Inflammatory macrophage treated with lipopolysaccharide for 1 hour (primary cell): ENCODE measurements around the gene NEK9.
"Not testable (repeated sequence)": the region's sequence is repeated elsewhere in the genome, so short reads cannot be mapped to it uniquely, and the experiment has no call there.

Source experiments
- DNase-seq, 2 donors: peaks; one replicate each; pipeline ENCODE4 v3.0.0-alpha.2; 2020 to 2022

Gene NEK9

DNA sequence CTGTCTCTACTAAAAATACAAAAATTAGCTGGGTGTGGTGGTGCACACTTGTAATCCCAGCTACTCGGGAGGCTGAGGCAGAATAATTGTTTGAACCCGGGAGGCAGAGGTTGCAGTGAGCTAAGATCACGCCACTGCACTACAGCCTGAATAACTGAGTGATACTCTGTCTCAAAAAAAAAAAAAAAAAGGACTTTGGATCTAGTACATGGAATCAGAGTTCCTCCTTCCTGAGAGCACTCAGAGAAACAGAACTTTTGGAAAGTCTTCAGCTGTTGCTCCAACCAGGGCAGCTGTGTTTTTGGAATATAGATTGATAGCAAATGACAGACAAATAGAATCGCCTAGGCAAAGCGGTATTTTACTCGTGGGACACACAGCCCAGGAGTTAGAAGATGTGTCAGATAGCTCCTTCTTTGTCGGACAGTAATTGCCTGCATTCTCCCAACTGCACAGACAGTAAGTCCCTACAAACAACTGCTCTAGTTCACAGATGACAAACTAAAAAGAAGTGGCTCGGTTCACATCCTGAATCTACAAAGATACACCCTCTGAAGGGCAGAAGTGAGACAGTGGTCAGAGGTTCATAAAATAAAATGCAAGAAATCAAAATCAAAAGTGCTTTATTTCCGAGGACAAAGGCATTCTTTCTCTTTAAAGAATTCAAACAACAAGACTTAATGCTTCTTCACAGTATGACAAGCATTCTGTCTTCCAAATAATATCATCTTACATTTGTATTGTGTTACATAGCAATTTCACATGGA is 17.1 kb upstream of the NEK9 start:
- no peak for DNase-seq

DNA sequence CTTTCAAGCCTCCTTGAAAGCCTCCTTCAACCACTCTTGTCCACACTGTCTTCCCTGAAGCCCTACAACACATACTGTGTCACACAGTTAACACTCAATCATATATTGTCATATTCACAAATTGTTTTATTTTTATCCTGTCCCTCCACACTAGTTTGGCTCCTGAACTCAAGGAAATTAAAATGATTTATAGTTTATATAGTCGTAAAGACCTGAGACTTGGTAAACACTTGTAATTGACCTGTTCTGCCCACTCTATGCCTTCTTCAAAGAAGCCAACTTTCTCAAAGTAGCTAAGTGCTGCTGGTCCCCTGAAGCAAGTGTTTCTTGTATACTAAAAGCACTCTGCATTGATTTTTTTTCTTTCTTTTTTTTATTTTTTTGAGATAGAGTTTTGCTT is 15.6 kb upstream of the NEK9 start:
- DNase-seq: no peak

DNA sequence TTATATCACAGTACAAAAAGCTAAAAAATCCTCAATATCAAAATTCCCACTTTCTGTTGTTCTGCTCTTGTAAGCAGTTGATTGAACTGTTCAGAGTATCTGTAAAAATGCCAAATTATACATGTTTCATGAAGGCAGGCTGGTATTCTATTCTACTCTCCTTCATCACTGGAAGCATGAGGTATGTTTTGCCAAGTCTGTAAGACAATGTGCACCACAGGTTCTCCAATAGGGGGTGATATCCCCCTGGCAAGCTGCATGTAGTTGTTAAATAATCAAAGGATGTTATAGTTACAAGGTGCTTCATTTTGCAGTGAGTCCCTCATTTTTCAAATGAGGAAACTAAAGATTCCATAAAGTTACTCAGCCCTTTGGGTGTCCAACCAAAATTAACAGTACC is 15.1 kb upstream of the NEK9 start:
- DNase-seq: no peak

DNA sequence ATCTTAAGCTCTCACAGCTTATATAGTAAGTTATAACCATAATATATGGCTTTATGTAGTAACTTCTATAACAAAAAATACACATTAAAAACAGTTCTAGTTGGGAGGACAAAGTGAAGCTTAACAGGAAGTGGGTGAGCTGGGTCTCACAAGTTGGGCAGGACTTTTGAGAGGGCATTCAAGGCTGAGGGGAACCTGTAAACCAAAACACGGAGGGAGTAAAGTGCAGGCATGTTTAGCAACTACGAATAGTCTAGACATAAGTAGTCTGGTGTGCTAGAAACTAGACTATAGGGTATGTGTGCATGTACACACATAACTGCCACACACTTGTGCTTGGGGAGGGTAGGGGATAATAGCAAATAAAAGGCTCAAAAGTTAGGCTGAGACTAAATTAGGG is 14.2 kb upstream of the NEK9 start:
- no peak for DNase-seq

DNA sequence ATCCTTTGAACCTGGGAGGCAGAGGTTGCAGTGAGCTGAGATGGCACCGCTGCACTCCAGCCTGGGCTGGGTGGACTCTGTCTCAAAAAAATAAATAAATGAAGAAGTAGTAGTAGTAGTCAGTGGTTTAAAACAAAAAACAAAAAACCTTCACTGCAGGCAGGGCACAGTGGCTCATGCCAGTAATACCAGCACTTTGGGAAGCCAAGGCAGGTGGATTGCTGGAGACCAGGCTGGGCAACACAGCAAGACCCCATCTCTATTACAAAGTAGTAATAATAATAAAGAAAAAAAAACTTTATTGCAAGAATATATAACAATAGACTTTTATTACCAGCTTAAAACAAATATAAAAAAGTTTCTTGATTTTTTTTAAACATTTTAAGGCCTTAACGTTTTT is 13.8 kb upstream of the NEK9 start:
- DNase-seq: no peak

DNA sequence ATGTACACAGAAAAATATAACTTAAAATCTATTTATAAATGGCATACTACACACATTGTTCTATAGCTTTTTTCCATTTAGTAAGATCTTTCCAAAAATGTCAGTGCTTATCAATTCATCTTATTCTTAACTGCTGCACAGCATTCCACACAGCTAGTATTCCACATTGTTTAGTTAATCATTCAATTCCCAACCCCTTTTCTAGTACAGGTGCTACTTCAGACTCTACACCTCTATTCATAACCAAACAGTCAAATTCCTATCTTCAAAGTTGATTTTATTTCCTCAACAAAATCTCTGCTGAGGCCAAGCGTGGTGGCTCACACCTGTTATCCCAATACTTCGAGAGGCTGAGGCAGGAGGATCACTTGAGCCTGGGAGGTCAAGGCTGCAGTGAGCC is 12.3 kb upstream of the NEK9 start:
- no peak for DNase-seq

DNA sequence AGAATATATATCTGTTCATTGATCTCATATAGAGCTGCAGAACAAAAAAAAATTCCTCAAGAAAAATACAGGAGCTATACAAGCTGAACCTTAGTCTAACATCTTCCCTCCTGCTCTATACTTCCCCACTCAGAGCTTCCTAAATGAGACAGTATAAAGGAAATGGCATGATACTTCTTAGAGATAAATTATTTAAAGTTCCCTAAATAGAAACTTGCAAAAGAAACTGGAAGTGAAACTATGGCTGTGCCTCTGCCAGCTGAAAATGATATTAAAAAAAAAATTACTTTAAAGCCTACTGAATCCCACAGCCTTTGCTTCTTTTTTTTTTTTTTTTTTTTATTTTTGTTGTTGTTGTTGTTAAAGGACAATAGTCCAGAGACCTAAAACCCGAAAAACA is 11.6 kb upstream of the NEK9 start:
- DNase-seq: peak; percentile 69 to 70

DNA sequence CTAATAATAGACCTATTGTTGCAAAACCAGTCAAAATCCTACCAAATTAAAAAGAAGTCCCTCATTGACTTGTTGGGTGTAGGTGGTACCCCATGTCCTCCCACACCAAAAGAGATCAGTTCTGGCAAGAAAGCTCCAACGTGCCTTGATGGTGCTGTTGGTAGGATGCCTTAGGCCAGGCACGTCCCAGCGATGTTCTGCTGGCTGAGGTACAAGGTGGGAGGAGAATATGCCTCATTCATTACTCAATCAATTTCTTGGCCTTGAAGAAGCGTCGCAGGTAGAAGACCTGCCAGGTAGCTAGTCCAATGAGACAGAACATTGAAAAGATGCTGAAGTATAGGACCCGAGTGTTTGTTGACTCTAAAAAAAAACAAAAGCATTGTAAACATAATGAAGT is 7.8 kb upstream of the NEK9 start:
- no peak for DNase-seq

DNA sequence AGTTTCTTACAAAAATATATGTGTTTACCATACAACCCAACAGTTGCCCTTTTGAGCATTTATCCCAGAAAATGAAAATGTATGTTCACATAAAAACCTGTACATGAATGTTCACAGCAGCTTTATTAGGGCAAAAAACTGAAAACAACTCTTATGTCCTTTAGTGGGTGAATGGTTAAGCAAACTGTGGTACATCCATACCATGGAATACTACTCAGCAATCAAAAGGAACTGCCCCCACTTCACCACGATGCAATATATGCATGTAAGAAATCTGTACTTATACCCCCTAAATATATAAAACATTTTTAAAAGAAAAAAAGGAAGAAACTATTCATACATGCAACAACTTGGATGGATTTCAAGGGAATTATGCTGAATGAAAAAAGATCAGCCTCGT is 6.7 kb upstream of the NEK9 start:
- no peak for DNase-seq

DNA sequence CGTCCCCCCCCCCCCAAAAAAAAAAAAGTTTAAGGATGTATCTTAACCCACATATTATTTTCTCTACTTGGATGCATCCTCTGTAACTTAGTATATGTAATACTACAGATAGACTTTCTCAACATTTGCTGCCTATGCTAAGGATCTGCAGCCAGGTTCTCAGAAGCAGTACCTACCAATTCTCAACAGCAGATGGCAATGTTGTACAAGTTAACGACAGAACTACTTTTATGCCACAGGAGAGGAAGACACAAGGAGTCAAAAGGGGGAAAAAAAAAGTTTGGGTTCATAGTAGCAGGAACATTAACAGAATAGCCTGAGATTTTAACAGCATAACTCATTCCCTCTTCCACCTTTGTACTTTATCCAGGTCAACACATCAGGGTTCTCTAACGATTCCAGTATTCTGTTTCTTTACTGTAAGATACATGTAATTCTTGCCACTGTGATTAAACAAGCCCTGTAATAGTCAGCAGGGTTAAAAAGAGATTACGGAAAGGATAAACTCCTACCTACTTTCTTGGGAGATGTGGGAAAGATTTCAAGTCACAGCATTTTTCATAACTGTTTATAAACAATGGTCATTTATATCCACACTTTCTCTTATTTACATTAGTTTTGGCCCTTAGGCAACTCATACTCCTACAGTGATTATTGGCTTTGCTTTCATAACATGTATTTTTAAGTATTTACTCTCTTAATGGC is 5.7 kb upstream of the NEK9 start:
- DNase-seq: peak; percentile 64 to 97

DNA sequence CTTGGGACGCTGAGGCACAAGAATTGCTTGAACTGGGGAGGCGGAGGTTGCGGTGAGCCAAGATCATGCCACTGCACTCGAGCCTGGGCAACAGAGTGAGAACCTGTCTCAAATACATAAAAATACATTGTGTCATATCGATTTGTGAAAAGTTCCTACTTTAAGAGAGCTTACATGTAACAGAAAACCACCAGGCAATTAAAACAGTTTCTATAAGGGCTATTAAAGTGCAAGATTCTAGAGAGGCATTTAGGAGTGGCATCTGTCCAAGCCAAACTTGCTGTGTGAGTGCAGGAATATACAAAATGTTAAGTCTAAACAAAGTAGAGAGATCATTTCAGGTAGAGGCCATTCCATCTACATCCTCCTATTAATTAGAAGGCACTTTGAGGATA is 1.7 kb upstream of the NEK9 start:
- no peak for DNase-seq

DNA sequence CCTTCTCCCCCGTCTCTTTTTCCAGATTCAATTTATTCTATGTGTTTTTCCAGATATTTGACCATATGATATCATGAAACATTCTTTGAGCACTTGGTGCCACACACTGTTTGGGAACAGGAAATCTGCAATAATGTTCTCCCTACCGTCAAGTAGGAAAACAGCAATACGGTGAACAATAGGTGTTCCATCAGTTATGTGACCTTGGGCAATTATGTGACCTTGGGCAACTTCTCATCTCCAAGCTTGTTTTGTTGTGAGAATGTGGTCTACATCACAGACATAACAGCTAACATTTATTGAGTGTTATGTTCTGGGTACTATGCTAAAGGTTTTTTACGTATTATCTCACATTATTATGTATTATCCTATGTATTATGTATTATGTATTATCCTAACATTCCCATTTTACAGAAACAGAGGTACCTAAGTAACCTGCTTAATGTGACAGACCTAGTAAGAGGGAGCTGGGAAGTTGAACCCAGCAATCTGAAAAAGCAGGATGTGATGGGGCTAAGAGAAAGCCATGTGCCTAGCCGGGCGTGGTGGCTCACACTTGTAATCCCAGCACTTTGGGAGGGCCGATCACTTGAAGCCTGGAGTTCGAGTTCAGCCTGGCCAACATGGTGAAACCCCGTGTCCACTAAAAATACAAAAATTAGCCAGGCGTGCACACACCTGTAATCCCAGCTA is 1.2 kb upstream of the NEK9 start:
- no peak for DNase-seq

DNA sequence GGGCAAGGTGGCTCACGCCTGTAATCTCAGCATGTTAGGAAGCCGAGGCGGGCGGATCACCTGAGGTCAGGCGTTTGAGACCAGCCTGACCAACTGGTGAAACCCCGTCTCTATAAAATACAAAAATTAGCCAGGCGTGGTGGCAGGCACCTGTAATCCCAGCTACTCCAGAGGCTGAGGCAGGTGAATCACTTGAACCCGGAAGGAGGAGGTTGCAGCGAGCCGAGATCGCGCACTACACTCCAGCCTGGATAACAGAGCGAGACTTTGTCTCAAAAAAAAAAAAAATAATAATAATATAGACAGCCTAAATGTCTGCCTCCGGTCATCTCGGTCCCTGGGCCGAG is 599 bp upstream of the NEK9 start:
- not testable (repeated sequence) for DNase-seq

DNA sequence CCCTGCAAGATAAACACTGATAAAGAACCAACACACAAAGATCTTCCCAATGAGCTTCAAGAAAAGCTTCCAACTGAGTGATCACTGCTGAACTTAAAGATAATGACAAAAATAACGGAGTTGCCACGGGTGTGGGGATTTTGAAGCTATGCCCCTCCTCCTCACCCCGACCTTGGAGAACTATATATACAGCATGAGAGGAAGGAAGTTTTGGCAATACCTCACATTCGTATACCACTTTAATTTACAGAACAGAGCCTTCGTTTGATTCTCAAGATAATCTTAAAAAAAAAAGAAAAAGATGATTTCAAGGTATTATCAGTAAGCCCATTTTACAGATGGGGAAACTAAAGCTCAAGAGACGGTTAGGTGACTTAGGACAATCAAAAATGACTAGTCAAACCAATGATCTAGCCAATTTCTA is 715 bp downstream of the NEK9 start:
- DNase-seq: peak; percentile 41 to 58

DNA sequence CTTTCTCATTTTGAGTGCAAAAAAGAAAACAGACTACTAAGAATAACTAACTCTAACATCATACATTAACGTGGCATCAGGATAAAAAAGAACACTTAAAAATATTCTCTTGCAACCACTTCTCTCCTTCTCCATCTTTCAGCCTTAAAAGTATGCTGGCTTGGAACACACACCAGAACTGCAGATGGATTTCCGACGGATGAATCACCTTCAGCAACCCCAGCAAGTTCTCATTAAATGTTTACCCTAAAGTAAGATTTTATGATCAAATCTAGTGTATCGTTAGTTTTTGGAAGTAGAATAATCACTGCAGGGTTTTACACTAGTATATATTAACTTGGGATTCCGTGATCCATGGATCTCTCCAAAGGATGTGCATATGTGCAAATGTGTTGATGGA is 1.2 kb downstream of the NEK9 start:
- DNase-seq: no peak

DNA sequence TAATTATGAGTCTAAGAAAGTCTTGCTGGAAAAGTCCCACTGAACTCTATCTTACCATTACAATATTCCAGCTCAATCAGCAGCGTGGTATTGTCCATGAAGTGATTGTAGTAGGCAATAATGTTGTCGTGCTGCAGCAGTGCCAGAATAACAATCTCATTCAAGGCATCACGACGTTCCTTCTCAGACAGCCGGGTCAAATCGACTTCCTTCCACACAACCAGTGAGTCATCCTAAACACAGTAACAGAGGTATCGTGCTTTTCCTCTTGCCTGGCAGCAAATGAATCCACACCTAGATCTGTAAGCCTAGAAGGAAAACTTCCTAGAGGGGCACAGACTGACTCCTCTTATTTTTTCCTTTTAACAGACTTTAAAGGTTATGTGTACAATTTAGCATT is 2.9 kb downstream of the NEK9 start:
- peak; percentile 60 to 61 for DNase-seq

DNA sequence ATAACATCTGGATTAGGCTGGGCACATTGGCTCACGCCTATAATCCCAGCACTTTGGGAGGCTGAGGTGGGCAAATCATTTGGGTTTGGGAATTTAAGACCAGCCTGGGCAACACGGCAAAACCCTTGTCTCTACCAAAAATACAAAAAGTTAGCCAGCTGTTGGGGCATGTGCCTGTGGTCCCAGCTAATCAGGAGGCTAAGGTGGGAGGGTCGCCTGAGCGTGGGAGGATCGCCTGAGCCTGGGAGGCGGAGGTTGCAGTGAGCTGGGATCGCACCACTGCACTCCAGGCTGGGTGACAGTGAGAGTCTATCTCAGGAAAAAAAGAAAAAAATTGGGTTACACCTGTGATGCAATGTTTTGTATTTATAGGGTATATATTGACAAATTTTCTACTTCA is 5.3 kb downstream of the NEK9 start:
- no peak for DNase-seq

DNA sequence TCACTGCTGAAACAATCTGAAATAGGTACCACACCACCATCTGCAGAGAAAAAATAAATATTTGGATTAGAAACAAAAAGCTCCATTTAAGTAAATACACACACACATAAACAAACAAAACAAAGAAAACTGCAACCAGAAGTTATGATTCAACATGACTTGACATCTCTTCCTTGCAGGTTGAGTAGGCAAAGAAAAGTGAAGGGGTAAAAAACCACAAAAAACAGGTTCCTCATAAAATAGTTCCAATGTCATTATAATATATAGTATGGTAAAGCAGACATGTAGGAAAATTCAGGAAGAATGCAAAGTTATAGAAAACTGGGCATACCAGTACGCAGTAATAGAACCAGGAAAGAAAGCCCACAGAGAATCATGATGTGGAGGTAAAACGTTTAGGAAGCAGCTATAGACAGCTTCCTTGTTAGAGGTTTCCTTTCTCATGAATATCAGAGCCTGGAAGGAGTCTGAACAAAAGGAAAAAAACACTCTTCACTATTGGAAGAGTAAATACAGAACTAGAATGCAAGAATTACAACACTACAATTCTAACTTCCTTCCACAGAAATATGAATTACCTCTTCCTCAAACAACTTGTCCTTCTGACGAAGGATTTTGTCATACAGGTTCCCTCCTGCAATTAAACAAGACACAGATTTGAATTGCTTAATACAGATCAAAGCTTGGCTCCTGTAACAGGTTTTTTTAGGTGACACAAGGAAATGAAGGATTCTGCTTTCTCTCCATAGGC is 6.1 kb downstream of the NEK9 start:
- DNase-seq: peak; percentile 48 to 58

DNA sequence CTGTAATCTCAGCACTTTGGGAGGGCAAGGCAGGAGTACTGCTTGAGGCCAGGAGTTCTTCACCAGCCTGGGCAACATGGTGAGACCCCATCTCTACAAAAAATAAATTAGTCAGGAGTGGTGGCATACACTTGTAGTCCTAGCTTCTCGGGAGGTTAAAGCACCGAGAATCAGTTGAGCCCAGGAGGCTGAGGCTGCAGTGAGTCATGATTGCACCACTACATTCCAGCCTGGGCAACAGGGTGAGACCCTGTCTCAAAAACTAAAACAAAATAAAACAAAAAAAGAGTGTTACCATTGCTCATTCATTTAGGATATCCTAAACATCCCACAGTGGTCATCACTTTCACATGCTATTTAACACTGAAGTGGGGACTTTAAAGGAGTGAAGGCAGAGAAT is 7.8 kb downstream of the NEK9 start:
- DNase-seq: no peak

DNA sequence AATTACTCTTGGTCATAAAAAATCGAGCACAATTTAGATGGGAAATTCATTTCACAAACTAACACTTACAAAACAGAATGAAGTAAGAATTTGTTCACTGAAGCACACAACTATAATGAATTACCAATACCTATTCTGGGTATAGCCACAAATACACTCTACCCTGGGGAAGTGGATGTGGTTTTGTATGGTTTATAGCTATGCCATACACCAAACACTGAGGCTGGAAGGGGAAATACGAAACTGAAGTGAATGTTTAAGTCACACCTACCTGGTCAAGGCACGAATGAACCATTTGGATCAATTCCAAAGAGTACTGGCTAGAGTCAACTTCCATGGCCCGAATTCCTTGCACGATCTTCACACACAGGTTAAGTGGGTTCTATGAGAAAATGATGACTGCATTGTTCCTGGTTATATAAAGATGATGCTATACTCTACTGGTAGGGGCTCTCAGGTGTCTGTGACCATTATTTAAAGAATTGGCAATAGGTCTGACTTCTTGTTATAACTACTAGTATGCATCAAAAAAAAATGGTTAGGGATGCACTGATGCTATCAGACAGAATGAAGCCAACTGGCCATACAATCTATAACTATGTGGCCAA is 12.8 kb downstream of the NEK9 start:
- DNase-seq: no peak

DNA sequence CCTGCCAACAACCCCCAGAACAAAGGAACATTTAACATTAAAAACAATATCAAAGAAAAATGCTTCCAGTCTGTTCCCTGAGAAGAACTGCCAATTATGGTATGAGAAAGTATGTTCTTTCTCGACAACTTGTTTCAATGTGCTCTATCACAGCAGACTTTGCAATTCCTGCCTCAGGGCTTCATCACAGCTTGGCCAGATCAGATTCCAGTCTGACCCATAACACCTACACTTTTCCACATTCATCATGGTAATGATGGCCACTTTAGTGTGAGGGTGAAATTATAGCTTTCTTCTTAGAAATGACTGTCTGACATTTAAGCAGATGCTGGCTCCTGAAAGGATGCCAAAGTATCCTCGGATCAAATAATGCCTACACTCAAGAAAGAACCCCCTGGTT is 17.0 kb downstream of the NEK9 start:
- DNase-seq: no peak

DNA sequence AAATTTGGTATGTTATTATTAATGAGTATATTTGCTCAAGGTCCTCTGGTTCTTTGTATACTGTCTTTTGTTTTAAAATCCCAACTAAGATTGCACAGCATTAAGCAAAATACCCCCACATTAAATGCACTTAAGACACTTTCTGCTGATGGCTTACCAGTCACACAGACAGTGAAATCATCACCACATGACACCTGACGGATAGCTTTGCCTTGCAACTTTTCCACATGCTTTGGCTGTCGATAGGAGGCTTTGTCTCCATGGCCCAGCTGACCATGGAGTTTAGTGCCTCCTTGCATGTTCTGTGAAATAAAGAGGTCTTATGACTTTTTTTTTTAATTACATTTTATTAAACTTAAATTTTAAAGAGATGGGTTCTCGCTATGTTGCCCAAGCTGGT is 19.7 kb downstream of the NEK9 start:
- peak in 1 of 2 donors; percentile 67 for DNase-seq

DNA sequence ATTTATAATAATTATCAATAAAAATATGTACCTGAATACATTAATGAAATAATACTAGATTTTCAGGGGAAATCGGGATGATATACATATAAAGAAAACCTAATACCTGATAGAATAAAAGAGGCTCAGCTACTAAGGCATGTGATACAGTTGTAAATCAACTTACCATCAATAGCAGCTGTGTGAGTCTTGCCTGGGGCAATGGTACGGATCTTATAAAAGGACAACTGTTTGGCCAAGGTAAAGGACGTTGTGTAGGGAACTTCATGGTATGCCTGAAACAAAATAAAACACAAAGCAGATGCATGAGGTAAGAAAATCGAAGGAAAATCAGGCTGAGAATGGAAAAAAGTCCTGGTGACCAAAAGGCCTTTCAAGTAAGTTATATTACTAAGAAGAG is 25.4 kb downstream of the NEK9 start:
- DNase-seq: no peak
